HL-60/S4 treated with phorbol 12-myristate 13-acetate at 8.2 ng/mL for 4 days and 3 days (cell line): Measurements from ENCODE around the gene ZNF473.
"Not testable (repeated sequence)": the region's sequence is repeated elsewhere in the genome, so short reads cannot be mapped to it uniquely, and the experiment has no call there.

Experiments used
- in situ Hi-C: fragments of 300-500 bp; cut with MboI; formaldehyde crosslinking; loops from 2 replicates; pipeline ENCODE4 v1.15.0; 2022; ENCODE audit warnings: low sequenced_read_pairs

ZNF473 gene

DNA sequence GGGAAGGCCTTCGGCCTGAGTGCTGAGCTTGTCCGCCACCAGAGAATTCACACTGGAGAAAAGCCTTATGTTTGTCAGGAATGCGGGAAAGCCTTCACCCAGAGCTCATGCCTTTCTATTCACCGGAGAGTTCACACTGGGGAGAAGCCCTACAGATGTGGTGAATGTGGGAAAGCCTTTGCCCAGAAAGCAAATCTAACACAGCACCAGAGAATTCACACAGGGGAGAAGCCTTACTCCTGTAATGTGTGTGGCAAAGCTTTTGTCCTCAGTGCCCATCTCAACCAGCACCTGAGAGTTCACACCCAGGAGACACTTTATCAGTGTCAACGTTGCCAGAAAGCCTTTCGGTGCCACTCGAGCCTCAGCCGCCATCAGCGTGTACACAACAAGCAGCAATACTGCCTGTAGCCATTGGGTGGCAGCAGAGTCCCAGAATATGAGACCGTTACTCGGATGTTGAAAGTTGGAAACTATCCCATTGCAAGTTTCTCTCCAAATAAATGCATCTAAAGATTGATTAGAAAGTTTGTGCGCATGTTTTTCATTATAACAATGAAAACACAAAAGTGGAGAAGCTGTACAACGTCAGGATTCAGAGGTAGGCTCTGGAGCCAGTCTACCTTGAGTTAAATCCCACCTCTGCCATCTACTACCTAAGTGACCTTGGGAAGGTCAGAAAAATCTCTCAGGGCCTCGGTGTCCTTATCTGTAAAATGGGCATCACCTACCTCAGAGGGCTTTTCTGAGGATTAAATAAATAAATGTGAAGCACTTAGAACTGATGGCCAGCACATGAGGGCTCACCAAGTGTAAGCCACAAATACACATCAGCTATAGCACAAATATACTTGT, 21.1 kb downstream of the ZNF473 start:
- in situ Hi-C loops, result no loop called here

DNA sequence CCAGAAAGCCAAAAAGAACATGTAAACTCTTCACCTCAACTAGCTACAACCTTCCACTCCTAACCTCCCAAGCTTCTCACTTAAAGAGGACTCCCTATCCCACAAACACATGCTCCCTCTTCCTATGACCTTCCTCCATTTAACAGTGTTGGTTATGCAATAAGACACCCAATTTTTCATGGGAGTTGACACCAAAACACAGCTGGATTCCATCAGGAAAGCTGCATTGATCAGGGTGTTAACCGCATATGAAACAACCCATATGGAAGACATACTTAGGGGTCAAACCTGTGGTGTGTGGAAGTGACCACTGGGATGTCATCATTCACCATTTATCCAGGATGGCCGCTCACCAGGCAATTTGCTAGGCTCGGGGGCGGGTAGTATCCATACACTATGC, 21.9 kb downstream of the ZNF473 start:
- in situ Hi-C loops, result no loop called here

- in situ Hi-C loops, result no loop called here
These were observed 24.8 kb downstream of the ZNF473 start for GRCh38 chr19:50050406-50051227.

DNA sequence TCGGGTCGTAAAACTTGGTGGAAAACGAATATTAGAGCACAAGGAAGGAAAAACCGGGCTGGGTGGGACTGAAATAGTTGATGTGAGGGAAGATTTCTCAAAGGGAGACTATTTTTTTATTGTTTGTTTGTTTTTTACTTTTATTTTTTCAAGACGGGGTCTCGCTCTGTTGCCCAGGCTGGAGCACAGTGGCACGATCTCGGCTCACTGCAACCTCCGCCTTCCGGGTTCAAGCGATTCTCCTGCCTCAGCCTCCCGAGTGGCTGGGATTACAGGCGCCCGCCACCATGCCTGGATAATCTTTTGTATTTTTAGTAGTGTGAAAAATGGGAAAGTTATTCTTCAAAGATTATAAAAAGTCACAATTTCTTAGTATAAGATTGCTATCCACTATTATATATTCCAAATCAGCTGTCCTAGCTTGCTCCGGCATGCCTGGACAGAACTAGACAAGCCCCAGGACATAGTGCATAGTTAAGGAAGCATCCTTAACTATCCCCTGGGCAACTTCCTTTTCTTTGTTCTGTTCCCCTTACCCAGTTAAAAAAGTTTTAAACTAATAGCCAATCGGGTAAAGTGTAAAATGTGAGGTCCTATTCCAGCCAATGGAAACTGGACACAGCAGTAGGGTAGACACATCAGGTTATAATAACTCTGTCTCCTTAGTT, 25.6 kb downstream of the ZNF473 start:
- in situ Hi-C loops, result not testable (repeated sequence)

GRCh38 chr19:50051964-50052363, 26.2 kb downstream of the ZNF473 start:
- in situ Hi-C loops, result no loop called here

- in situ Hi-C loops, result no loop called here
These were observed 27.3 kb downstream of the ZNF473 start for GRCh38 chr19:50053119-50053518.

GRCh38 chr19:50058425-50058824, 32.6 kb downstream of the ZNF473 start:
- in situ Hi-C loops, result no loop called here

DNA sequence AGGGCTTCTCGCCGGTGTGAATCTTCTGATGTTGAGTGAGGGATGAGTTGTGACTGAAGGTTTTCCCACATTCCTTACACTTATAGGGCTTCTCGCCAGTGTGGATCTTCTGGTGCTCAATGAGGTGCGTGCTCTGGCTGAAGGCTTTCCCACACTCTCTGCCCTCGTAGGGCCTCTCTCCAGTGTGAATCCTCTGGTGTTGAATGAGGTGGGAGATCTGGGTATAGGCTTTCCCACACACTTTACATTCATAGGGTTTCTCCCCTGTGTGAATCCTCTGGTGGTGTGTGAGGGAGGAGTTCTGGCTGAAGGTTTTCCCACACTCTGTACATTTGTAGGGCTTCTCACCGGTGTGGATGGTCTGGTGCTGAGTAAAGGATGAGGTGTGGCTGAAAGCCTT, 33.2 kb downstream of the ZNF473 start:
- in situ Hi-C loops, result no loop called here

DNA sequence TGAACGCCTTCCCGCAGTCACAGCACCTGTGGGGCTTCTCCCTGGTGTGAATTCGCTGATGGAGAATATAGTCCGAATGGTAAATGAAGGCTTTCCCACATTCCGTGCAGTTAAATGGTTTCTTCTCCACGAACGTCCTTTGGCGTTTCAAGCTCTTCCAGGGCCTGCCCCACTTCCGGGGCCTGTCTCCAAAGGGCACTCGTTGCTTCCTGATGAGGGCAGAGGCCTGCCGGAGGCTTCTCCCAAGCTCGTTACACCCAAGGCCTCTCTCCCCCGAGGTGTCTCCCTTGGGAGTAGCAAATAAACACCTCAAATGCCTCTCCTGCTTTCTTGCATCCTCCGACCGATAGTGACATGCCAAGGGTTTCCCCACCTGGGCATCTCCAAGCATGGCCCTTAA, 34.3 kb downstream of the ZNF473 start:
- in situ Hi-C loops, result no loop called here

- in situ Hi-C loops, result no loop called here
These were observed 35.8 kb downstream of the ZNF473 start for GRCh38 chr19:50061650-50062049.

DNA sequence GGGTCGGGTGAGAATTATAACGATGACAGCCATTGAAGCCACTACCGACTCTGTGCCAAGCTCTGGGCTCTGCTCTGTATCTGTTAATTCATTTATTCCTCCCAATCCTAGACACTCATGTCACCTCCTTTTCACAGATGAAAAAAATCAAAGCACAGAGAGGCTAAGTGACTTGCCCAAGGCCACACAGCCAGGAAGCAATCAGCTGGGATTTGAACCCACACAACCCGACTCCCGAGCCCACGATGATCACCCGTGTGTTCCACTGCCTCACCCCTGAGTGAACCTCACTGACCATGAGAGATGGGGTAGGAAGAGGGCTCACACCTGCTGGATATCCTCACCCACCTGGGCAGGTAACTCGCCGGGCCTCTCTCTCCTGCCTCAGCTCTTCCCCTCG, 40.1 kb downstream of the ZNF473 start:
- in situ Hi-C loops, result no loop called here

- in situ Hi-C loops, result no loop called here
These were observed 41.8 kb downstream of the ZNF473 start for GRCh38 chr19:50067575-50067974.

GRCh38 chr19:50068382-50068781, 42.6 kb downstream of the ZNF473 start:
- in situ Hi-C loops, result not testable (repeated sequence)

GRCh38 chr19:50075076-50075475, 49.3 kb downstream of the ZNF473 start:
- in situ Hi-C loops, result not testable (repeated sequence)

- in situ Hi-C loops, result not testable (repeated sequence)
These were observed 50.0 kb downstream of the ZNF473 start for GRCh38 chr19:50075644-50076372.

DNA sequence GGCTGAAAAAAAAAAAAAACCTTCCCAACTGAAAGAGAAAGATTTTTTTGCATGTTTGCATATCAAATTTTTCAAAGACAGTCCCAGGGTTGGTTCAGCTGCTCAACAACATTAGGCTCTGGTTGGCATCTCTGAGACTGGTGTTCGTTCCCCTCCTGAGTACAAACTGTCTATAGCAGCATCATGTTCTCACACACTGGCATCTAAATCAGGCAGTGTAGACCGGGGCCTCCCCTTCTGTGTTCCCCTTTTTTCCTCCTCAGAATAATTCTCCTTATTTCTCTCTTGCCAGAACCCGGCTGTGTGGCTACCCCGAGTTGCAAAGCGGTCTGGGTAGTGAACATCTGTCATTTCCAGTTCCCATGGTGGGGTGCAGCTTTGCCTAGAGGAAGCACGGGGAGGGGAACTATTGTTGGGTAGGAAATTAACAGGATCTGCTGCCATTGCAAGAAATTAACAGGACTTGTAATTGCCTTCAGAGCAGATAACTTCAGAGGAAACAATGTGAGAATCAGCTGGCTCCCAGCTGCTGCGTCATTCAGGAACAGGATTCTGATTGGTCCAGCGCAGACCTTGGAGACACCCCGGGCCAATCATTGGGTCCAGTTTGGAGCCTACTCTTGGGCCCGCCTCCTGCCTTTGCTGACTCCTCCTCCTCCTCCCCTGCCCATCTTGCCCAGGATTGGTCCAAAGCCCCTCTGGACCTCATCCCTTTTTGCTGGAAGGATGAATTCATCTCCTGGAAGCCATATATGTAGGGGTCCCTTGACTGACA, 51.0 kb downstream of the ZNF473 start:
- in situ Hi-C loops, result not testable (repeated sequence)

DNA sequence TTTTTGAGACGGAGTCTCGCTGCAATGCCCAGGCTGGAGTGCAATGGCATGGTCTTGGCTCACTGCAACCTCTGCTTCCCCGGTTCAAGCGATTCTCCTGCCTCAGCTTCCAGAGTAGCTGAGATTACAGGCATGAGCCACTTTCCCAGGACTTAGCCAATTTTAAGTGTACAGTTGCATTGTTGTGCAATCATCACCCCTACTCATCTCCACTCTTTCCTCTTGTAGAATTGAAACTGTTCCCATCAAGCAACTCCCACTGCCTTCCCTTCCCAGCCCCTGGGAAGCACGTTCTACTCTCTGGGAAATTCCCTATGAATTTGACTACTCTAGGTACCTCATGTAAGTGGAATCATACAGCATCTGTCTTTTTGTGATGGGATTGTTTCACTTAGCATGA, 53.2 kb downstream of the ZNF473 start:
- in situ Hi-C loops, result not testable (repeated sequence)

DNA sequence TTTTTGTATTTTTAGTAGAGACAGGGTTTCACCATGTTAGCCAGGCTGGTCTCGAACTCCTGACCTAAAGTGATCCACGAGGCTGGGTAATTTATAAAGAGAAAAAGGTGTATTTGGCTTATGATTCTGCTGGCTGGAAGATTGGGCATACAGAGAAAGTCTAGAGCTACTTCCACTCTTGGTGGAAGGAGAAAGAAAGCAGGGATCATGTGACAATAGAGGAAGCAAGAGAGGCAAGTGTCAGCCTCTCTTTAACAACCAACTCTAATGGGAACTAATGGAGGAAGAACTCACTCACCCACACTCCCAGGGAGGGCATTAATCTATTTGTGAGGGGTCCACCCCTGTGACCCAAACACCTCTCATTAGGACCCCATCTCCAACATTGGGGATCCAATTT, 58.6 kb downstream of the ZNF473 start:
- in situ Hi-C loops, result not testable (repeated sequence)

DNA sequence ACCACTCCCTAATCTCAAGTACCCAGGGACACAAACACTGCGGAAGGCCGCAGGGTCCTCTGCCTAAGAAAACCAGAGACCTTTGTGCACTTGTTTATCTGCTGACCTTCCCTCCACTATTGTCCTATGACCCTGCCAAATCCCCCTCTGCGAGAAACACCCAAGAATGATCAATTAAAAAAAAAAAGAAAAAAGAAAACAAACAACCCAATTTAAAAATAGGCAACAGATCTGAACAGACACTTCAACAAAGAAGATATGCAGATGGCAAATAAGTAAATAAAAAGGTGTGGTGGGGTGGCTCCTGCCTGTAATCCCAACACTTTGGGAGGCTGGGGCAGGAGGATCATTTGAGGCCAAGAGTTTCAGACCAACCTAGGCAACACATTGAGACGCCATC, 61.3 kb downstream of the ZNF473 start:
- in situ Hi-C loops, result not testable (repeated sequence)

- in situ Hi-C loops, result not testable (repeated sequence)
These were observed 64.9 kb downstream of the ZNF473 start for GRCh38 chr19:50090706-50091105.
